Mucosa of stomach (tissue), 1 donor: ENCODE data around the gene MAST4.

Source experiments
- H3K27me3 ChIP-seq: one replicate; pipeline ENCODE4 v1.7.0; 2013; ENCODE audit warnings: mild to moderate bottlenecking, low read length; ENCODE audit not compliant: control insufficient read depth, insufficient read depth
- H3K36me3 ChIP-seq: one replicate; pipeline ENCODE4 v1.7.0; 2013; ENCODE audit warnings: low read length; ENCODE audit not compliant: control insufficient read depth, insufficient read depth
- H3K4me1 ChIP-seq: one replicate; pipeline ENCODE4 v1.7.0; 2013; ENCODE audit warnings: mild to moderate bottlenecking, low read length; ENCODE audit not compliant: control insufficient read depth, insufficient read depth
- H3K4me3 ChIP-seq: one replicate; pipeline ENCODE4 v1.7.0; 2013; ENCODE audit warnings: low read length
- H3K9ac ChIP-seq: one replicate; pipeline ENCODE4 v1.7.0; 2013; ENCODE audit warnings: mild to moderate bottlenecking, low read length, moderate library complexity
- H3K9me3 ChIP-seq: one replicate; pipeline ENCODE4 v1.7.0; 2013; ENCODE audit warnings: mild to moderate bottlenecking, low read length, moderate library complexity; ENCODE audit not compliant: control insufficient read depth
- donor health status: Pancreatic carcinoma.

The MAST4 gene

DNA sequence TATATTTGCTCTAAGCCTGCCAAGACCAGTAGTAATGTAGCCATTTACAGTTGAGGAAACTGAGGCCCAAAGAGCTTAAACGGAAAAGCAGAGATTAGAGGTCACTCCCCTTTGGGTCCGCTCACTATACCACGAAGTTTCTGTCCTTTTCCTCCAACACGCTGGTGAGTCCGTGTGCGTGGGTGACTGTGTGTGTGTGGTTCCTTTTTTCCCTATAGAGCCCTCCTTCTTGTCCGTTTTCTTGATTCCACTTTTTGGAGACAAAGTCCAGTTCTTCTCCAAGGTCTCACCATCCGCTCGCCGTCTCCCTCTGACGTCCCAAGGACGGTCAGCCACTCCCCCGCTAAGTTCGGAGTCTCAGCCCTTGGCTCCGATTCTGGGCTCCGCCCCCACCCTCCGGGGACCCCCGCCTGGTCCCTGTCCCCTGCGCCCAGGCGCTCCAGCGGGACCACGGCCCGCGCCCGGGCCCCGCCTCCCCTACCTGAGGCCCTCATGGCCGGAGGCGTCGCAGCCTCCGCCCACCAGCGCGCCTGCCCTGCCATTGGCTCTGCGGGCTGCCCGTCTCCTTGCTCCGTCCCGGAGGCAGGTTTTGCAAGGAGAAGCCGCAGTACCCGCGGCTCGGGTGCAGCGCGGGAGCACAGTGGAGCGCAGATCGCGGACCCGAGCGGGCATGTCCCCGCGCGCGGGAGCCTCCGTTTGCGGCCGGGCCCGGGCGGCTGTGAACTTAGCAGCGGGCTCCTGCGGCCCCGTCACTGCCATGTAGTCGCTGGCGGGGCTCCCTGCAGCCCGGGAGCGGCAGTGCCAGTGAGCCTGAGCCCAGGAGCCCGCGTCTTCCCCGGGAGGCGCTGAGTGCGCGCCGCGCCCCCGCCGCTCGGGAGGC, at the start of gene MAST4:
MAST4 (plus strand) TSS at position 638 of the 880 bp plus-strand sequence. CDS start 263 bp downstream, outside the sequence.
- Histone ChIP-seq H3K9me3 (no peaks in the 10 kb centered on the region), H3K36me3 (no peaks in the 10 kb centered on the region), H3K4me1 (peaks cover 10% of the 10 kb centered on the region), H3K27me3 (peaks cover 53% of the 10 kb centered on the region), H3K9ac (no peak within 1 kb of the TSS), H3K4me3 (peak within 1 kb of the TSS; percentile 42)

- Histone ChIP-seq H3K9ac (no peak overlapping the region), H3K9me3 (no peaks in the 10 kb centered on the region), H3K4me1 (no peaks in the 10 kb centered on the region), H3K4me3 (no peak overlapping the region), H3K36me3 (no peaks in the 10 kb centered on the region), H3K27me3 (peaks cover 2% of the 10 kb centered on the region)
Observed at GRCh38 chr5:66546541-66546940, 49.7 kb upstream of the MAST4 start.

- H3K27me3 ChIP-seq, result peaks cover 5% of the 10 kb centered on the region
- H3K9me3 ChIP-seq, result peaks cover 4% of the 10 kb centered on the region
- no peak overlapping the region for H3K4me3 ChIP-seq
- no peaks in the 10 kb centered on the region for H3K36me3 ChIP-seq
- peaks cover 5% of the 10 kb centered on the region for H3K4me1 ChIP-seq
- no peak overlapping the region for H3K9ac ChIP-seq
Observed at GRCh38 chr5:66551338-66551737, 44.9 kb upstream of the MAST4 start.

DNA sequence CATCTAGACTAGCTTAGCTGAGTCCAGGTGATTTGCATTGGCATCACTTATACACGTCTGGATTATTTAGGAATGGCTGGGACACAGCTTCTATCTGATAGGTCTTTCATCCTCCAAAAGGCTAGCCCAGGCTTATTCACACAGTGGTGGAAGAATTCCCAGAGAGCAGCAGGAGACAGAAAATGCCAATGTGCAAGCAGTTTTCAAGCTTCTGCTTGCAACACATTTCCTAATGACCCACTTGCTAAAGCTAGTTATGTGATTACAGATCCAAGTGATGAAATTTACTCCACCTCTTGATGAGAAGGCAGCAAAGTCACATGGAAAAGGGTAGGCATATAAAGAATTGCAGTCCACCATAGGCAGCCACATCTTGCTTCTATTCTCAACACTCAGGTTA, 44.2 kb upstream of the MAST4 start:
- Histone ChIP-seq H3K4me3 (no peak overlapping the region), H3K36me3 (no peaks in the 10 kb centered on the region), H3K9me3 (peaks cover 4% of the 10 kb centered on the region)

GRCh38 chr5:66553368-66553912, 42.8 kb upstream of the MAST4 start:
- Histone ChIP-seq H3K9ac (no peak overlapping the region), H3K27me3 (peaks cover 5% of the 10 kb centered on the region), H3K4me1 (peaks cover 5% of the 10 kb centered on the region), H3K9me3 (peaks cover 4% of the 10 kb centered on the region), H3K36me3 (no peaks in the 10 kb centered on the region), H3K4me3 (no peak overlapping the region)

More for the DNA sequence above, 44.2 kb upstream of the MAST4 start:
- peaks cover 5% of the 10 kb centered on the region for H3K4me1 ChIP-seq
- peaks cover 5% of the 10 kb centered on the region for H3K27me3 ChIP-seq
- H3K9ac ChIP-seq, result no peak overlapping the region

GRCh38 chr5:66553916-66554575, 42.1 kb upstream of the MAST4 start:
- H3K9ac ChIP-seq, result no peak overlapping the region
- H3K4me3 ChIP-seq, result no peak overlapping the region
- H3K4me1 ChIP-seq, result peaks cover 5% of the 10 kb centered on the region
- peaks cover 5% of the 10 kb centered on the region for H3K27me3 ChIP-seq
- no peaks in the 10 kb centered on the region for H3K36me3 ChIP-seq
- peaks cover 4% of the 10 kb centered on the region for H3K9me3 ChIP-seq

DNA sequence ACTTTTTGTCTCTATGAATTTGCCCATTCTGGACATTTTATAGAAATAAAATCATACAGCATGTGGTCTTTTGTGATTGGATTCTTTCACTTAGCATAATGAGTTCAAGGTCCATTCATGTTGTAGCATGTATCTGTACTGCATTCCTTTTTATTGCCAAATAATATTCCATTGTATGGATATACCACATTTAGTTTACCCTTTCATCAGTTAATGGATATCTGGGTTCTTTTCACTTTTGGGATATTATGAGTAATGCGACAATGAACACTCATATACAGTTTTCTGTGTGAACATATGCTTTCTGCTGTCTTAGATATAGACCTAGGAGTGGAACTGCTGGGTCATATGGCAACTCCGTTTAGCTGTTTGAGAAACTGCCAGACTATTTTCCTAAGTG, 41.3 kb upstream of the MAST4 start:
- H3K4me3 ChIP-seq, result no peak overlapping the region
- peaks cover 5% of the 10 kb centered on the region for H3K4me1 ChIP-seq
- no peak overlapping the region for H3K9ac ChIP-seq
- peaks cover 5% of the 10 kb centered on the region for H3K27me3 ChIP-seq
- H3K9me3 ChIP-seq, result peaks cover 4% of the 10 kb centered on the region
- no peaks in the 10 kb centered on the region for H3K36me3 ChIP-seq

GRCh38 chr5:66558560-66558959, 37.6 kb upstream of the MAST4 start:
- H3K9ac ChIP-seq, result no peak overlapping the region
- H3K36me3 ChIP-seq, result no peaks in the 10 kb centered on the region
- no peaks in the 10 kb centered on the region for H3K27me3 ChIP-seq
- H3K9me3 ChIP-seq, result peaks cover 4% of the 10 kb centered on the region
- H3K4me1 ChIP-seq, result peaks cover 5% of the 10 kb centered on the region
- H3K4me3 ChIP-seq, result no peak overlapping the region

- no peaks in the 10 kb centered on the region for H3K4me1 ChIP-seq
- no peaks in the 10 kb centered on the region for H3K27me3 ChIP-seq
- H3K36me3 ChIP-seq, result no peaks in the 10 kb centered on the region
- no peaks in the 10 kb centered on the region for H3K9me3 ChIP-seq
- H3K4me3 ChIP-seq, result no peak overlapping the region
- H3K9ac ChIP-seq, result no peak overlapping the region
Observed at GRCh38 chr5:66560371-66560770, 35.8 kb upstream of the MAST4 start.

DNA sequence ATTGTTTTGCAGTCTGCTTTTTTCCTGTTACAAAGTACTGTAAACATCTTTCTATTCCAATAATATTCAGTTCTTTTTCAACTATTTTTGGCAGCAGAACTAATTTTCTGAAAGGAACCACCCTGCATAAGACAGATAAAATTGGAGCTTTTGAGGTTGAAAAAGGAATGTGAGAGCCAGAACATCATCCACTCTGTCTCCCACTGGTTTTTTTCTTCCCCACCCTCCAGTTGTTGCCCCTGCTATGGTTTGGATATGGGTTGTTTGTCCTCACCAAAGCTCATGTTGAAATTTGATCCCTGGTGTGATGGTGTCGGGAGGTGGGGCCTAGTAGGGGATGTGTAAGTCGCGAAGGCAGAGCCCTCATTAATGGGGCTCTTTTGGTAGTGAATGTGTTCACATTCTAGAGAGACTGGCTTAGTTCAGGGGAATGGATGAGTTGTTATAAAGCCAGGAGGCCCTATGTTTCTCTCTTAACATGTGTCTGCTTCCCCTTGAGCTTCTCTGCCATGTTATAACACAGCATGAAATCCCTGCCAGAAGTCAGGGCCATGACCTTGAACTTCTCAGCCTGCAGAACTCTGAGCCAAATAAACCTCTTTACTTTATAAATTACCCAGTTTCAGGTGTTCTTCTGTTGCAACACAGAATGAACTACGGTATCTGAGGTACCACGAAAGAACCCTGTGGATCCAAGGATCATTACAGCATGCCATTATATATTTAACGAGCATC, 34.8 kb upstream of the MAST4 start:
- Histone ChIP-seq H3K9ac (no peak overlapping the region), H3K4me1 (no peaks in the 10 kb centered on the region), H3K9me3 (no peaks in the 10 kb centered on the region), H3K27me3 (no peaks in the 10 kb centered on the region), H3K36me3 (no peaks in the 10 kb centered on the region), H3K4me3 (no peak overlapping the region)

DNA sequence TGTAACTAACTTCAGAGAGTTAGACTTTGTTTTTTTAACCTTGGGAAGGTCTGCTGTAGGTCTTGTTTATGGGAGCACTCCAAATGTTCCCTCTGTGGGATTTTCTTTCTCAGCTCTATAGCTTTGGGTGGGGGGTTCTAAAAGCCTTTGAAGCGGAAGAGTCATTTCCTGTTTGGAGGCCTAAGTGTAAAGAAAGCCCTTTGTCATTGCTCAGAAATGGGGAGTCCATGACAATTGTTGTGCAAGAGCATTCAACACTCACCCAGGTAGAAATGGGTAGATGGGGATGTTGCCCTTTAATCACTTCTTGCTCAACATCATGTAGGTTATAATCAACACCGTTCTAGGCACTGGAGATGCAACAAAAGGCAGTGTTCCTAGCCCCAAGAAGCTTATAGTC, 30.3 kb upstream of the MAST4 start:
- Histone ChIP-seq H3K36me3 (no peaks in the 10 kb centered on the region), H3K4me3 (no peak overlapping the region), H3K9me3 (no peaks in the 10 kb centered on the region), H3K27me3 (no peaks in the 10 kb centered on the region), H3K4me1 (no peaks in the 10 kb centered on the region), H3K9ac (no peak overlapping the region)
